ENCODE measurements around the gene GSK3B. TPM values are rescaled to one million over a fixed set of nuclear protein-coding genes. Genes with fewer than 3 reads are reported as not detected.

The GSK3B gene
- total and polyA plus RNA-seq, 2 donors (not counting 1 experiment from before 2014, with no cell fraction given) = 37.3 to 44.8 TPM

GRCh38 chr3:119976214-119976613, 118.0 kb downstream of the GSK3B start:
- Histone ChIP-seq H3K9me3 (ENCODE audit: control insufficient read depth, insufficient read depth, low read depth, low read length) (no peaks in the 10 kb centered on the region), H2AFZ (ENCODE audit: low read length) (no peak overlapping the region), H3K79me2 (ENCODE audit: control insufficient read depth, insufficient read depth, low read length) (peaks cover 28% of the 10 kb centered on the region), H3K4me1 (ENCODE audit: control insufficient read depth, extremely low read depth, insufficient read depth, low read length) (no peaks in the 10 kb centered on the region), H3K36me3 (ENCODE audit: control insufficient read depth, insufficient read depth, low read length) (no peaks in the 10 kb centered on the region), H4K20me1 (ENCODE audit: control insufficient read depth, extremely low read depth, insufficient read depth, low read length) (no peaks in the 10 kb centered on the region), H3K4me3 (replicated peaks in 1 of 4; ENCODE audit: control extremely low read depth in 1 of 4, insufficient read depth in 1 of 4, low read depth in 3 of 4, low read length in 4 of 4) (no peak overlapping the region), H3K27me3 (ENCODE audit: control insufficient read depth, insufficient read depth, low read length) (no peaks in the 10 kb centered on the region), H3K27ac (ENCODE audit: insufficient read depth, low read length) (no peak overlapping the region), H3K9ac (ENCODE audit: insufficient read depth, low read length) (no peak overlapping the region), H3K4me2 (ENCODE audit: extremely low read depth, insufficient read depth, low read length) (no peak overlapping the region)
- TF ChIP-seq, protein P1, sequence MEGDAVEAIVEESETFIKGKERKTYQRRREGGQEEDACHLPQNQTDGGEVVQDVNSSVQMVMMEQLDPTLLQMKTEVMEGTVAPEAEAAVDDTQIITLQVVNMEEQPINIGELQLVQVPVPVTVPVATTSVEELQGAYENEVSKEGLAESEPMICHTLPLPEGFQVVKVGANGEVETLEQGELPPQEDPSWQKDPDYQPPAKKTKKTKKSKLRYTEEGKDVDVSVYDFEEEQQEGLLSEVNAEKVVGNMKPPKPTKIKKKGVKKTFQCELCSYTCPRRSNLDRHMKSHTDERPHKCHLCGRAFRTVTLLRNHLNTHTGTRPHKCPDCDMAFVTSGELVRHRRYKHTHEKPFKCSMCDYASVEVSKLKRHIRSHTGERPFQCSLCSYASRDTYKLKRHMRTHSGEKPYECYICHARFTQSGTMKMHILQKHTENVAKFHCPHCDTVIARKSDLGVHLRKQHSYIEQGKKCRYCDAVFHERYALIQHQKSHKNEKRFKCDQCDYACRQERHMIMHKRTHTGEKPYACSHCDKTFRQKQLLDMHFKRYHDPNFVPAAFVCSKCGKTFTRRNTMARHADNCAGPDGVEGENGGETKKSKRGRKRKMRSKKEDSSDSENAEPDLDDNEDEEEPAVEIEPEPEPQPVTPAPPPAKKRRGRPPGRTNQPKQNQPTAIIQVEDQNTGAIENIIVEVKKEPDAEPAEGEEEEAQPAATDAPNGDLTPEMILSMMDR (conservative IDR thresholded peaks at IDR 0.05 in 1 of 2, IDR thresholded peaks at IDR 0.05 in 1 of 2; ENCODE audit: low read depth in 1 of 2, low read length in 2 of 2) = no peak
- TF ChIP-seq EZH2 (IDR thresholded peaks at IDR 0.05; ENCODE audit: low read length, missing control alignments) = no peak
- DNase-seq (ENCODE audit: low read depth in 2 of 2) = no peak

GRCh38 chr3:119974656-119975055, 119.6 kb downstream of the GSK3B start:
- TF ChIP-seq, protein P1 (conservative IDR thresholded peaks at IDR 0.05 in 1 of 2, IDR thresholded peaks at IDR 0.05 in 1 of 2; ENCODE audit: low read depth in 1 of 2, low read length in 2 of 2) = no peak
- no peak for TF ChIP-seq EZH2 (IDR thresholded peaks at IDR 0.05; ENCODE audit: low read length, missing control alignments)
- no peak overlapping the region for H3K9ac ChIP-seq (ENCODE audit: insufficient read depth, low read length)
- no peaks in the 10 kb centered on the region for H3K27me3 ChIP-seq (ENCODE audit: control insufficient read depth, insufficient read depth, low read length)
- no peaks in the 10 kb centered on the region for H3K36me3 ChIP-seq (ENCODE audit: control insufficient read depth, insufficient read depth, low read length)
- no peak overlapping the region for H3K4me3 ChIP-seq (replicated peaks in 1 of 4; ENCODE audit: control extremely low read depth in 1 of 4, insufficient read depth in 1 of 4, low read depth in 3 of 4, low read length in 4 of 4)
- no peaks in the 10 kb centered on the region for H4K20me1 ChIP-seq (ENCODE audit: control insufficient read depth, extremely low read depth, insufficient read depth, low read length)
- no peaks in the 10 kb centered on the region for H3K9me3 ChIP-seq (ENCODE audit: control insufficient read depth, insufficient read depth, low read depth, low read length)
- DNase-seq (ENCODE audit: low read depth in 2 of 2) = no peak
- peaks cover 31% of the 10 kb centered on the region for H3K79me2 ChIP-seq (ENCODE audit: control insufficient read depth, insufficient read depth, low read length)
- H3K4me1 ChIP-seq (ENCODE audit: control insufficient read depth, extremely low read depth, insufficient read depth, low read length) = no peaks in the 10 kb centered on the region
- no peak overlapping the region for H2AFZ ChIP-seq (ENCODE audit: low read length)
- H3K4me2 ChIP-seq (ENCODE audit: extremely low read depth, insufficient read depth, low read length) = no peak overlapping the region
- no peak overlapping the region for H3K27ac ChIP-seq (ENCODE audit: insufficient read depth, low read length)

- H3K27ac ChIP-seq (ENCODE audit: insufficient read depth, low read length) = no peak overlapping the region
- no peaks in the 10 kb centered on the region for H4K20me1 ChIP-seq (ENCODE audit: control insufficient read depth, extremely low read depth, insufficient read depth, low read length)
- no peaks in the 10 kb centered on the region for H3K9me3 ChIP-seq (ENCODE audit: control insufficient read depth, insufficient read depth, low read depth, low read length)
- H2AFZ ChIP-seq (ENCODE audit: low read length) = no peak overlapping the region
- H3K4me3 ChIP-seq (replicated peaks in 1 of 4; ENCODE audit: control extremely low read depth in 1 of 4, insufficient read depth in 1 of 4, low read depth in 3 of 4, low read length in 4 of 4) = no peak overlapping the region
- DNase-seq (ENCODE audit: low read depth in 2 of 2) = peak in 1 of 2 donors; percentile 8
- H3K36me3 ChIP-seq (ENCODE audit: control insufficient read depth, insufficient read depth, low read length) = no peaks in the 10 kb centered on the region
- H3K4me2 ChIP-seq (ENCODE audit: extremely low read depth, insufficient read depth, low read length) = no peak overlapping the region
- H3K4me1 ChIP-seq (ENCODE audit: control insufficient read depth, extremely low read depth, insufficient read depth, low read length) = no peaks in the 10 kb centered on the region
- H3K79me2 ChIP-seq (ENCODE audit: control insufficient read depth, insufficient read depth, low read length) = peaks cover 38% of the 10 kb centered on the region
- H3K9ac ChIP-seq (ENCODE audit: insufficient read depth, low read length) = no peak overlapping the region
- no peaks in the 10 kb centered on the region for H3K27me3 ChIP-seq (ENCODE audit: control insufficient read depth, insufficient read depth, low read length)
- TF ChIP-seq EZH2 (IDR thresholded peaks at IDR 0.05; ENCODE audit: low read length, missing control alignments) = no peak
- TF ChIP-seq, protein P1 (conservative IDR thresholded peaks at IDR 0.05 in 1 of 2, IDR thresholded peaks at IDR 0.05 in 1 of 2; ENCODE audit: low read depth in 1 of 2, low read length in 2 of 2) = no peak
These were observed 121.1 kb downstream of the GSK3B start for GRCh38 chr3:119973018-119973646.

Measured in fibroblast of lung (primary cell).